Activated CD4-positive, alpha-beta T cell treated with anti-CD3 and anti-CD28 coated beads, Interleukin-2, Interleukin-4, amounts not matched to agents 100 ng/mL and 50 ng/mL, durations not matched to agents 16 hours and 8 hours (primary cell): ENCODE results near the gene IGSF8.
"Not testable (repeated sequence)": the region's sequence is repeated elsewhere in the genome, so short reads cannot be mapped to it uniquely, and the experiment has no call there.

Source experiments
- DNase-seq: peaks from one replicate; pipeline ENCODE4 v3.0.0-alpha.2; 2020; ENCODE audit warnings: low spot score

Gene IGSF8

DNA sequence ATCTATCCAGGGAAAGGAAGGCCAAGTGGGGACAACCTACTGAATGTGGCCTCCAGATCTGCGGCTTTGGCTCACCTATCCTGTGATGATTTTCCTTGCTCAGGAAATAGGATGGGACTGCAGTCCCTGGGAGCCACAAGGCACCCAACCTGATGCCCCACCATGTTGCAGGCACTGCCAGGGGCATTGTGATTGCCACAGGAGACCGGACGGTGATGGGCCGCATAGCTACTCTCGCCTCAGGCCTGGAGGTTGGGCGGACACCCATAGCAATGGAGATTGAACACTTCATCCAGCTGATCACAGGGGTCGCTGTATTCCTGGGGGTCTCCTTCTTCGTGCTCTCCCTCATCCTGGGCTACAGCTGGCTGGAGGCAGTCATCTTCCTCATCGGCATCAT is 29.0 kb upstream of the IGSF8 start:
- DNase-seq = no peak

DNA sequence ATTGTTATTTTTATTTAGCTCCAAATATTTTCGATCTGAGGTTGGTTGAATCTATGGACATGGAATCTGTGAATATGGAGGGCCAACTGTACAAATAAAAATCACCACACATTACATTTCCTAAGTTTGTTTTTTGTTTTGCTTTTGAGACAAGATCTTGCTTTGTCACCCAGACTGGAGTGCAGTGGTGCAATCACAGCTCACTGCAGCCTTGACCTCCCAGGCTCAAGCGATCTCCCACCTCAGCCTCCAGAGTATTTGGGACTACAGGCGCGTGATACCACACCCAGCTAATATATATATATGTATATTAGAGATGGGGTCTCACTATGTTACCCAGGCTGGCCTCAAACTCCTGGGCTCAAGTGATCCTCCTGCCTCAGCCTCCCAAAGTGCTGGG is 27.9 kb upstream of the IGSF8 start:
- DNase-seq = not testable (repeated sequence)

DNA sequence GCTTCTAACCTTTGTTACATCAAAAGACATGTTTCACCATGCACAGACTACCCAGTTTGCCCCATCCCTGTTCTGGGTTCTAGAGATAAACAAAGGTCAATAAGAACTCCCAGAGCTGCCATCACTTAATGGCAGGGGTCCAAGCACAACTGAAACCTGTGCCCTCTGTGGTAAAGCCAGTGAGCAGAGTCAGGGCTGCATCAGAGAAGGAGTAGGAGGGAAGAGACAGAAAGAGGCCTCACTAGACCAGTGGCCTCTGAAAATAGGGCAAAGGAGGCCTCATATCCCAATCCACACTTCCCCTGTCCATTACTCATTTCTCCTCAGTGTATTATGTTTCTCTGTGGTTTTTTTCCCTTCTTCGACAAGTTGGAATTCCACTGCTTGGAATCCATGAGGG is 27.3 kb upstream of the IGSF8 start:
- no peak for DNase-seq

DNA sequence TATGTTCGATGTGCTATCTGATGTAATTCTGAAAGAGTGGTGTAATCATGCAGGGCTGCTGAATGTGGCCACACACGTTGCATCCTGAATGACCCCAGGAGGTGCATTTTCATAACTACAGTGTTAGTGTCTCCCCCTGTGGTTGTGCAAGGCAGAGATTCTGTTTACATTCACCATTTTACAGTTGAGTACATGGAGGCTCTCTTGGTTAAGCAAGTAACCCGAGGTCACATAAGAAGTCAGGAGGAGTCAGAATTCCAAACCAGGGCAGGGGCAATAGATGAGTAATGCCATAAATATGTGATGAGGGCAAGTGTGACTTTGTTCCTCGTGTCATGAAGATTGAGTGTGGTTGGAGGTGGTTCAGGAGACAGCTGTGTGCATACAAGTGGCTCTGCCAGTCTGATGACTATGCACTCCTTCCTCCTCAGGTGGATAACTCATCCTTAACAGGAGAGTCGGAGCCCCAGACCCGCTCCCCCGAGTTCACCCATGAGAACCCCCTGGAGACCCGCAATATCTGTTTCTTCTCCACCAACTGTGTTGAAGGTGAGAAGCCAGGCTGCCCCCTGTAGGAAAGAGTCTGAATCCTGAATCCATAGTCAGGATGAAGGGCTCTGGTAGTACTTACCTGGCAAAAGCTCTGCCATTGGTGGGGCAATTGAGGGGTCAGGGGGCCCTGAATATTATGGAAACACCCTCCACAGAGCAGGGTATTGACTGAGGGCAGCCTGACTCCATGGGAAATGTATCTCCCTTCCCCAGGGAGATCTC is 26.5 kb upstream of the IGSF8 start:
- DNase-seq = no peak

DNA sequence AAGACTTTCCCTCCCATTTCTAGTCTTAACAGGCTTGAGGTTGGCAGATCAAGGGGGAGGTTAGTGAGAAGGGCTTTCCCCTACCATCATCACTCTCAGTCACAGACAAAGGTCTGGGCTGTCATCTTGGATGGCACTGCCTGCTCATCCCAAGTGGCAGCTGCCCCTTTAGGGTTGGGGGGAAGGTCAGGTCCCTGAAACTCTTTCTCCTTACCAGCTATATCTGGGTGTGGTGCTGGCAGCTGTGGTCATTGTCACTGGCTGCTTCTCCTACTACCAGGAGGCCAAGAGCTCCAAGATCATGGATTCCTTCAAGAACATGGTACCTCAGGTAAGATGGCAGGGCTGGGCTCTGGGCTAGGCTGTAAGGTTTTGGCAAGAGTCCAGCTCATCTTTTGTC is 25.3 kb upstream of the IGSF8 start:
- no peak for DNase-seq

DNA sequence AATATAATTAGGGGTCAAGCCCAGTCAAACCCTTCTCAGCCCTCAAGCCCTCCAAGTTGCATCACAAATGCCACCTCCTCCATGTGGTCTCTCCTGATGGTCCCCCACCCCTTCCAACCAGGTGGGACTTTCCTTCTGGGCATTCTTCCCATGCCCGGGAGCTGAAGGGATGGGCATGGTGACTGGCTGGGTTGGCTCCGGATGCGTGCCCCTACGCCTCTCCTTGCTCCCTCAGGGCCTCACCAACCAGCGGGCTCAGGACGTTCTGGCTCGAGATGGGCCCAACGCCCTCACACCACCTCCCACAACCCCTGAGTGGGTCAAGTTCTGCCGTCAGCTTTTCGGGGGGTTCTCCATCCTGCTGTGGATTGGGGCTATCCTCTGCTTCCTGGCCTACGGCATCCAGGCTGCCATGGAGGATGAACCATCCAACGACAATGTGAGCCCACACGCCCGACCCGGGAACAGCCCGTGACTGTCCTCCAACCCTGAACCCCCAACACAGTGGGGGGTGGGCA is 24.6 kb upstream of the IGSF8 start:
- DNase-seq = no peak

DNA sequence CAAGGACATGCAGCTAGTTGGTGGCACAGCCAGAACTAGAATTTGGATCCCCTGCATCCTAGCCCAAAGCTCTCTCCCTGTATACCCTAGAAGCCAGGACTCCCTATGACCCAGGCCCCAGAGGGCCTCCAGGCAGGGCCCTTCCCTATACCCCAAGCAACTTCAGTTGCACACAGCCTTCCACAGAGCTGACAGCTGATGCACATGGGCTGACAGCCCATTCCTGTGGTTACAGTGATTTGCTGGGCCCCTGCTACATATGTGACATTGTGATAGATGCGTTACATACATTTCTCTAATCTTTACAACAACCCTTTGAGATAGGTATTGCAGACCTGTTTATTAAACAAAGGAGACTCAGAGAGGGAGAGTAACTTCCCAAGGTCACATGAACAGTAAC is 23.0 kb upstream of the IGSF8 start:
- no peak for DNase-seq

DNA sequence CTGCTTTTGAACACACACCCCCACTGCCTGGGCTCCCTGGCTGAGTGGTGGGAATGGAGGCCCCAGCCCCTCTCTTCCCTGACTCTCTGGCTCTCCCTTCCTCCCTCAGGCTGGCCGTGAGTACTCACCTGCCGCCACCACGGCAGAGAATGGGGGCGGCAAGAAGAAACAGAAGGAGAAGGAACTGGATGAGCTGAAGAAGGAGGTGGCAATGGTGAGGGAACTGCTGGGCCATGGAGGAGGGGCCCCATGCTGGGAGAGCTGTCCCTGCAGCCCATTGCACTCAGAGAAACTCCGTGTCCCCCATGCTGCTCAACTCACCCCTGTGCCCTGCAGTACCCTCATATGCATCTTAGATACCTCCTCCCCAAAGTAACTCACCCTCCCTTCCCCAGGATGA is 22.4 kb upstream of the IGSF8 start:
- DNase-seq = no peak

DNA sequence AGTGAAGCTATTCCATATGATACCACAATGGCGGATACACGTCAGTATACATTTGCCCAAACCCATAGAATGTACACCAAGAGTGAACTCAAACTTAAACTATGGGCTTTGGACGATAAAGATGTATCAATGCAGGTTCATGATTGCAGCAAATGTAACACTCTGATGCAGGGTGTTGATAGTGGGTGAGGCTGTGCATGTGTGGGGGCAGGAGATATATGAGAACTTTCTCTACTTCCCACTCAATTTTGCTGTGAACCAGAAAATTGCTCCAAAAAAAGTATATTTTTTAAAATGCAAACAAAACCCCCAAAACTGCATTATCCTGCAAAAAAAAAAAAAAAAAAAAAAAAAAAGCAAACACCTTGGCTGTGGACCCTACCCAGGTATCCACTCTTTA is 20.5 kb upstream of the IGSF8 start:
- DNase-seq = no peak

DNA sequence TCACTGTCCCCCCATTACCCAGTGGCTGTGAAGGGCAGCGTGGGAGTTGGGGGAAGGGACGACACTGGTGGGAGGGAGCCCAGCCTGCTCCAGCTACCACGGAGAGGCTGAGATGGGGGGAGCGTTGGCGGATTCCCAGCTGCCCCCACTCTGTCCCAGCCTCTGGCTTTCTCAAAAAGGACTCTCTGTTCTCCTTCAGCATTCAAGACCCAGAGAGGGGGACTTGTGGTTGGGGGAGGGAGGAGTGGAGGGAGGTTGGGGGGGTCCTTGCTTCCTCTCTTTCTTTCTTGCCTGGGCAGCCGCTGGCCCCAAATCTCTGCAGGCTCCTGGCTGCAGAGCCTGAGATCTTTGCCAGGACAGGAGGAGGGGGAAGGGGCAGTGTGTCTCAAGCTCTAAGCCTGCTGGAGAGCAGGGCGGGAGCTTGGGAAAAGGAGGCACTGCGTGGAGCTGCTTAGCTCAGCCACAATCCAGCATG is 19.3 kb upstream of the IGSF8 start:
- DNase-seq = no peak

DNA sequence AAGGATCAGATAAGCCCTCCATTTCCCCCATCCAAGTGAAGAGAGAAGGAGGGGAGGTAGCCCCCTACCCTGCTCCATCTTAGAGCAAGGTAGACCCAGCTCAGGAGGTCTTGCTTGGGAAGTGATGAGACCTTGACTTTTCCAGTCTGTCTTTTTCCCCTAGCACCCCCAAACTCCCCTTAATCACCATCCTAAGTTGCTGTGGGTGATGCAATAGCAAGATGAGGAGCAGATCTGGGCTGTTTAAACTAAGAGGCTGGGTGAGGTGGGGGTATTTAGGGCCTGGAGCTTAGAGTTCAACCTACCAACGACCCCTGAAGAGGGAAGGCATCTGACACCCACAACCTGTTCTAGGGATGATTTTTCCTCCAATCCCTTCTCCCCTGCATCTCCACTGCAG is 18.9 kb upstream of the IGSF8 start:
- no peak for DNase-seq

DNA sequence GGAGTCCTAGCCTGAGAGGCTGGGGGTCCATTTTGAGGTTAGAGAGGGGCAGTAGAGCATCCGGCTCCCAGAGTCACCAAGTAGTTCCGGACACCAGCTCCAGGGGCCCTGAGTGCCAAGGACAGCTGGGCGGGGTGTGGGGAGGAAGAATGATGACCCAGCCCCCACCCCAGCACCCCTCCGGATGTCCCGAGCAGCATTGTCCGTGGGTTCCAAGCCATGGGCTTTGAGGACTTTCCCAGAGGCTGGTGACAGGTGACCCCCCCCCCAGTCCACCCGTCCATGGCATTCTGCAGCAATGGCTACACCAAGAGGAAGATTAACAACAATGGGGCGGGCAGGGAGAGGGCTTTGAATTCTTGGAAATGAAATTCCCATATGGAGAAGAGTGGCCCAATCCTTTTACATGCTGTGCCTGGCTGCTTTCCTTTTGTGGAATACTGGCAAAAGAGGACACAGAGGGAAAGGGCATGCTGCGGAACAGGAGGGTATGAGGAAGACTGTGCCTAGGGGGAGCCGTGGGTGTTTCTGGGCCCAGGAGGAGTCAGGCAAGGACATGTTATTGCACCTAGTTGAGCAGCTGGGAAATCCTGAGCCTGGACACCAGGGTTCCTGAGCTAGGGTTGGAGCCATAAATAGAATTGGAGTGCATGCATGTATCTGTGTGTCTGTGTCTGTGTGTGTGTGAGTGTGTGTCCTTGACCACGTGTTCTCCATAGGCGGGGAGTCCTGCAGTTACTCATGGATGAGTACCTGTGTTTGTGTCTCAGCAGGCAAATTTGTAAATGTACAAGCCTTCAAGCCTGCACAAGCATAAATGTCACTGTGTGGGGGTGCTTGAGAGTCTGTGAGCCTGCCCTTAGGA is 18.1 kb upstream of the IGSF8 start:
- DNase-seq = no peak

DNA sequence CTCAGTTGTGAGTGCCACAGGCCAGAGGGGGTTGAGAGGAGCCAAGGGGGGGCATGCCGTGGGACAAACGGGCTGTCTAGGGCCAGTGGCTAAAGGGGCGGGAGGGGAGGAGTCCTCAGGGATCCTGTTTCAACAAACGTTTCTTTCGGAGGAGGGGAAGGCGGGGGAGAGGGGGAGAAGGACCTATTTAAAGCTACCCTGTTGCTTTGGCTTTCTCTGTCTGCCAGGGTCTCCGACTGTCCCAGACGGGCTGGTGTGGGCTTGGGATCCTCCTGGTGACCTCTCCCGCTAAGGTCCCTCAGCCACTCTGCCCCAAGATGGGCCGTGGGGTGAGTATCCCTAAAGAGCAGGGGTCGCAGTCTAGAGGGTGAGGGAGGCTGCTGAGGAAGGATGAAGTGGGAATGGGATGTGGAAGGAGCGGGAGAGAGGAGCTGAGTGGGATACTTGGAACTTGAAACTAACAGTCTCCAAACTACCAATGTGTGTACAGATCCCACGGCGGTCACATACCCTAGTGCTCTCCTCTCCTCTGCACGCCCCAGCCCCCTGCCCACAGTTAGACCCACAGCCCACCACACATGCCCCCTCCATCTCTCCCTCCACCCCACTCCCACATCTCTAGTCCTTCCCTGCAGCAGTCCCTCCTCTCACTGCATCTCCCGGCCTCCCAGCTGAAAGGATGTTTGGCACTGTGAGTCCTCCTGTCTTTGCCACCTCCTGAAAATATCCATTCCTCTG is 17.3 kb upstream of the IGSF8 start, which contains the start of gene ATP1A2:
ATP1A2 (plus strand) TSS at position 215 of the 738 bp plus-strand sequence; CDS start at position 318, 103 bp downstream.
- DNase-seq = no peak

DNA sequence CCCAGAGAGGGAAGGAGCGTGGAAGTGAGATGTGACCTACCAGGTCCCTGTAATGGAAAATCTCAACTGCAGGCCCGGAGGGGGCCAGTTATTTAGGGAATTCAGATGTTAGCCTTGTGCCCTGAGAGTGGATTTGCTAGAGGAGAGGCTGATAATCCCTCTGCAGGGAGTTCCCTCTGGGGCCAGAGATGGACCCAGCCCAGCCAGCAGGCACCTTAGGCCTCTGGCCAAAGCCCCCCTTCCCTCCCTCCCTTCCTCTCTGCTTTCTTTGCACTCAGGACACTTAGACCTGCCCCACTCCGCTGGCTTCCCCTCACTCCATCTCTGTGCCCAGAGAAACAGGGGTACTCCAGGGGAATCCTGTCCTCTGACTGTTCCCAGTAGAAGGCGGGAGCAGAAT is 15.7 kb upstream of the IGSF8 start:
- no peak for DNase-seq

DNA sequence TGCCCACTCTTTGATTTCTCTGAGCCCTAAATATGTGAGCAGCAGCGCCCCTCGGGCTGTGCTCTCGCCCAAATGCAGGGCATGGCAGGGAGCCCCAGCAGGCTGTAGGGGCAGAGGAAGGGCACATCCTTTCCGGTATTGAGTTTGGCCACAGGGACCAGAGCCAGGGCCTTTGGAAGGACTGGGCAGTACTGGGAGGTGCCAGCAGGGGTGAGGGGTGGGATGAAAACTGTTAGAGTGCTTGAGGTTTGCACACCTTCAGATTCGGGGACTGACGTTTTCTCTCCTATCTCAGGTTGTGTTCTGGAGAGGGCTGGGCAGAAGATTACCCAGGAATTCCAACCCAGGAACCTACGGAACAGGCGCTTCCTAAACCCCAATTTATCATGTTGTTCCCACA is 15.0 kb upstream of the IGSF8 start:
- DNase-seq = no peak

DNA sequence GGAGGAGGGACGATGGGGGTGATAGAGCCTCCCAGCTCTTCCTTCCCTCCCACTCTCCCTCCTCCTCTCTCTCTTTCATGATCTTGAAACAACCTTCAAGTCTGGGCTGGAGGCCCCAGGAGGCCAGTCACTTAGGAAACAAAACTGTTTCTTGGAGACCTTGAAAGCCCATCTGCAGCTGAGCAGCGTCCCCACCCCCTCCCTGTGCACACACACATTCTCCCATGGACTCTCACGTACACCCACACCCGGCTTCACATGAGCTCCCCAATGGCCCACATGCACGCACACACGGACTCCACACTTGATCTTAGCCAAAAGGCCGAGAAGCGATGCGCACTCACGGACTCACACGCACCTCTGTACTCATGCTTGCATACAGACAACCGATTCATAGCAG is 13.9 kb upstream of the IGSF8 start:
- no peak for DNase-seq

DNA sequence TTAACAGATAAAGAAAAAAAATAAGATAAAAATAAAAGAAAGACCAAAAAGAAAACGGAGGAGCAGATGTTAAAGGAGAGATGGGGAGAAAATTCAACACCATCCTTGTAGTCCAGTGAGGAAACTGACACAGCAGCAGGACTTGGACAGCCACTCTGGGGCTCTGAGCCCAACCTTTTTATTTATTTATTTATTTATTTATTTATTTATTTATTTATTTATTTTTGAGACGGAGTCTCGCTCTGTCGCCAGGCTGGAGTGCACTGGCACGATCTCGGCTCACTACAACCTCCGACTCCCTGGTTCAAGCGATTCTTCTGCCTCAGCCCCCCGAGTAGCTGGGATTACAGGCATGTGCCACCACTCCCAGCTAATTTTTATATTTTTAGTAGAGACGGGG is 13.0 kb upstream of the IGSF8 start:
- not testable (repeated sequence) for DNase-seq

DNA sequence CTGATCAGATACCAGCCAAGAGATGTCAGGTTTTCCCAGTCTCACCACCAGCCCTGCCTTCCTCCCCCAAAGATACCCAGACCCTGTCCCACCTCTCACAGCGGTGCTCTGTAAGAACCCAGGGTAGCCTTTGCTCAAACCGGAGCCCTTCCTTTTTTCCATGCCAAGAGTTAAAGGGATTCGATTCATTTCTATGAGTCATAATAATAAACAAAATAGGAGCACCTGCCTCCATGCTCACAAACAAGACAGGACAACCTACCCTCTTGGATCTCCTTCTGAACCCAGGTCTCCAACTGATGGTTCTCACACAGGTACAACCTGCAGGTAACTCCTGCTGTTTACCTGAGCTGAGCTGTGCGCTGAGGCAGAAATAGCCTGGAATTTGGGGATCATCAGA is 11.3 kb upstream of the IGSF8 start:
- no peak for DNase-seq

DNA sequence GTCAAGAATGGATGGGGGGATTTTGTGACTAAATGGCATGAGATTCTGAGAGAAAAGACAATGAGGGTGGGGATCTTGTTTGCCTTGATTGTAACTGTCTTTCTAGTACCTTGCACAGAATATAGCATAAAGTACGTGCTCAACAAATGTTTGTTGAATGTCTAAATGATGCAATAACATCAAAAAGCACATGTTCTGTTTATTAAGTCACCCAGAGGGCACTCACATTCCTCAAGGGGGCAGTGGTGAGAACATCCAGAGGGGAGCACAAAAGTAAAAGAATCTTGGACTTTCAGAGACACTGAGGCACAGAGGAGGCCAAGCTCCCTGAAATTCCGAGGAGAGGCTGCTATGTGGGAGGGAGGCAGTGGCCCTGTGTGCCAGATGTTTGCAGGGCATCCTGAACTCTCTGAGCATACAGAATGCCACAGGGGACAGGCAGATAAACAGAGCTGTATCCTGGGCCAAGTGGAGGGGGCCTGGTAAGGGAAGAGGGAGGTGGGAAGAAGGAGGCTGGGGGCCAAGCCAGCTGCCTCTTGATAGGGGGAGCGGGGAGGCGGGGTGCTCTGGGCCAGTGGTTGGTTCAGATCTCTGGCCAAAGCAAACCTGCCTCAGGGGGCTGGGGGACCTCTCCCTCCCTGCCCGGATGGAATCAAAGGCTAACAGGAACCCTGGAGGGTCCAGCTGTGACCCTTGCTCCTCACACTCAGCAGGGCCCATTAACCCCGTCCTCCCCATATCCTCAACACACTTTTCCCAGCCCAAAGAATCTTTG is 10.7 kb upstream of the IGSF8 start:
- peak; percentile 44 for DNase-seq

DNA sequence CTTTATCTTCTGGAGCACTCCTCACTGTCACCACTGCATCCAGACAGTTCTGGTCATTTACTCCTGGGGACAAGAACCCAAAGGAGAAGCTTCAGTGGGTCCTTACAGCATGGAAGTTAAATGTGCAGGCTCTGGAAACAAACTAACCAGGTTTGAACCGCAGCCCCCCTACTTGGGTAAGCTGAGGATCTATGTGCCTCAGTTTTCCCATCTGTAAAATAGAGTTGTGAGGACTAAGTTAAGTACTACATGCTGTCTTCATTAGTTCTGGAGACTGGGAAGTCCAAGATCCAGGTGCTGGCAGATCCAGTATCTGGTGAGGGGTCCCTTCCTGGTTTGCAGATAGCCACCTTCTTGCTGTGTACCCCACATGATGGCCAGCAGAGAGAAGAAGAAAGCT is 9.1 kb upstream of the IGSF8 start:
- DNase-seq = no peak

DNA sequence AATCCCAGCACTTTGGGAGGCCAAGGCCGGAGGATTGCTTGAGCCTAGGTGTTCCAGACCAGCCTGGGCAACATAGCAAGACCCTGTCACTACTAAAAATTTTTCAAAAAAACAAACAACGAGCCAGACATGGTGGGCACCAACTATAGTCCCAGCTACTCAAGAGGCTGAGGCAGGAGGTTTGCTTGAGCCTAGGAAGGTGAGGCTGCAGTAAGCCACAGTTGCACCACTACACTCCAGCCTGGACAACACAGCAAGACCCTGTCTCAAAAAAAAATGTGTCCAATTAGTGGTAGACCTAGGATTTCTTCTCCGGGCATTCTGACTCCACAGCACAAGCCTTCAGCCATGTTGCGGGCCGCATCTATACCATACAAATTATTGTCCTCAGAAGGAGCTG is 6.7 kb upstream of the IGSF8 start:
- no peak for DNase-seq

DNA sequence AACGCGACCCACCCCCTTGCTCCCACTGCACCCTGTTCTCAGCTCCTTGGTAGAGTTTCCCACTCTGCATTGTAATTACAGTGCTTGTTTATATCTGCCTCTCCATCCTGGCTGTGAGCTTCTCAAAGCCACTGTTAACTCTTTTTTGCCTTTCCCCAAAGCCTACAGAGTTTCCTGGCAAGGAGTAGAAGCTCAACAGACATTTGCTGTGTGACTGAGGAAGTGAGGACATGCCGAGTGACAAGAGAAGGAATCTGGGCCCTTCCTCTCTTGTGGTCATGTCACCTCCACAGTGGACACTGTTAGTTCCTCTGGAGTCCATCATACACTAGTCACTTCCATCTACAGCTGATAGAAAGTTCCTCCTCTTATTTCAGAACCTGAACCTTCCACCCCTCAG is 6.1 kb upstream of the IGSF8 start:
- DNase-seq = no peak
